HG03135 (cell line): Measurements from ENCODE around the gene CNNM1.

Experiments used
- ATAC-seq: cut with Tn5 transposase; IDR thresholded peaks from one replicate; pipeline ENCODE4 v1.9.1; 2021; ENCODE audit warnings: mild to moderate bottlenecking, moderate library complexity; ENCODE audit not compliant: unreplicated experiment

CNNM1 gene

DNA sequence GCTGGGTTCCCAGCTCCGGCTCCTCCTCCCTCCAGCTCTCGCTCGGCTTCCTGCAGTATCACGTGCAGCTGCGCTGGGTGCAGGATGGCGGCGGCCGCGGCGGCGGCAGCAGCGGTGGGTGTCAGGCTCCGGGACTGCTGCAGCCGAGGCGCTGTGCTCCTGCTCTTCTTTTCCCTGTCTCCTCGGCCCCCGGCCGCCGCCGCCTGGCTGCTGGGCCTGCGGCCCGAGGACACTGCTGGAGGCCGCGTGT lies at the start of gene CNNM1:
Gene CNNM1, plus strand, starts transcription at position 53 of the 250 bp plus-strand sequence. Its CDS starts 32 bp downstream, at position 85.
- ATAC-seq = peak; percentile 70

DNA sequence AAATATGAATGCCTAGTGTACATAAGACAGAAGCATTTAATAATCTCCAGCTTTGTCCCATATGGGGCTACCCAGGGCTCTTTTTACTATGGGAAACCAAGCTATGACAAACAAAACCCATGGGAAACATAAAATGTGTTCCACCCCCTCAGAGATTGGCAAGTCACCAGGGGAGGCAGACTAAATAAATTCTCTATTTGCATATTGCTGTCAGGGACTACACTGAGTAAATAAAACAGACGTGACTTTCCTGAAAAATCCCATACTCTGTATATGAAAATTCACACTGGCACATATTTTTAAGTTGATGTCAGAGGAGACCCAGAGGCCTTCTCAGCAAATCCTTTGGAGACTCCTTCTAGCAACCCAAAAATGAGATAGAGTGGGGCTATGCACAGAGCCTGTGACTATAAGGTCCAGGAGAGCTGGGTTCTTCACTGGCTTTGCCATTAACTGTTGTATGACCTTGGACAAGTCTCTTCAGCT lies 49.5 kb upstream of the CNNM1 start:
- ATAC-seq = no peak

DNA sequence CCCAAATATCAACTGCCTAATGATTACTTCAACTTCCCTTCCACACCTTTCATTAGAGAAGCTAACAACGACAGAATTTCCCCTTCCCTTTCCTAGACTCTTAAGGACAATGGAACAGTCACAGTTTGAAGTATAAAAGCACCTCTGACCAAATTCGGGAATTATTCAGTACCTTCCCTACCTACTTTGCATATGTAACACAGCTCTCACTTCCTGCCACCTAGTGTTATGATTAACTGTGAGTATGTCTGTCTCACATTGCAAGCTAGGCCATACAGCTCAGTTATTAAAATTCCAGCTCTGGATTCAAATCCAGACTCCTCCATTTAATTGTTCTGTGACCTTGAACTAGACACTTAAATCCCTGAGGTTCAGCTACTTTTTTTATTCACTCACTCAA lies 48.7 kb upstream of the CNNM1 start:
- ATAC-seq = no peak

DNA sequence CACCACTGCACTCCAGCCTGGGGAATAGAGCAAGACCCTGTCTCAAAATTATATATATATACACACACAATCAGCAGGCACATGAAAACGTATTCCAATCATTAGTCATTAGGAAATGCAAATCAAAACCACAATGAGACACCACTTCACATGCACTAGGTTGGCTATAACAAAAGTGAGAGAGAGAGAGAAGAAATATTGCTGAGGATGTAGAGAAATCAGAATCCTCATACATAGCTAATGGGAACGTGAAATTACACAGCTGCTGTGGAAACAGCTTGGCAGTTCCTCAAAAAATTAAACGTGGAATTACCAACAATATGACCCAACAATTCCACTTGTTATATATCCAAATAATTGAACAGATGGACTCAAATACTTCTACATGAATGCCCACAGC lies 43.3 kb upstream of the CNNM1 start:
- ATAC-seq = no peak

DNA sequence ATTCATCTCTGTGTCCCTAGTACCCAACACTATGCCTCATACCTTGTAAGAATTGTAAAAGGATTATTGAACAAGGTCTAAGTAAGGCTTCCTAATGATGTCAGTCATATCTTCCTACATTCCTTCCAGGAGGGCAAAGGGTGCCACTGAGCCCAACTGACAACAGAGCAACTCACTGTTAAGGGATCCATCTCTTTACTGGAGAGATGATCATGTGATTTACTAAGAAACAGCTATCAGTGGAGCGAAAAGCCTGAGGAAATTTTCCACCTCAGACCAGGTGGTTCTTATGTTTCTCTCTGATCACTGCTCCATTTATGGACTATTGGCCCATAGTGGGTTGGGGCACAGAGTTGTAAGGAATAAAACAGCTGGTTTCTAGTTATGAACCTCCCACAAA lies 38.9 kb upstream of the CNNM1 start:
- no peak for ATAC-seq

DNA sequence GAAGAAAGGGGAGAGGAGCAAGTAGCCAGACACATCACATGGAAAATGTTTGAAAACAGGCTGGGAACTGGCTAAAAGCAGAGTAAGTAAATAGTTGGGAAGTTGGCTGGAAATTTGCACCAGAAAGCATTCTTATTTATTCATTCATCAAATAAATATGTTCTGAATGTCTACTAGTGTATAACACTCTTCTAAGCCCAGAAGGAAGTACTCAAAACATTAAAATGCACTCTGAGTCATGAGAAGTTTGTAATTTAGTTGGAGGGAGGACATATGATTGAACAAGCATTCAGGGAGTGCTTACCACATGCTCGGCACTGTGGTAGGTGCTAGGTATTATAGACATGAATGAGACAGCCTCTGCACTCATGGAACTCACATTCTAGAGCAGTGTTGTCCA lies 37.0 kb upstream of the CNNM1 start:
- no peak for ATAC-seq

DNA sequence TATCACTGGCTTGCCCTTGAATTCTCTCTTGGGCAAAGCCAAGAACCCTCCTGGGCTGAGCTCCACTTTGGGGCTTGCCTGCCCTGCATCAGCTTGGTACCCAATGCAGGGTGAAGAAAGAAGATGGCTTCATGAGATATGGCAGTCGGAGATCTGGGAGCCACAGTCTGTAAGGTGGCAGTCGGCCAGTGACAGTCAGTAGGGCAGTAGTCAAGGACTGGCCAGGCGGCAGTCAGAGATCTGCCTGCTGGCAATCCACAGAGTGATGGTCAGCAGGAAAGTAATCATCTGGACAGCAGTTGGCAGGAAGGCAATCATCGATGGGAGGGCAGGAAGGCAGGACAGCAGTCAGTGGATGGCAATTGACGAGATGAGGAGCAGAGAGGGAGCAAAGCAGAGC lies 32.6 kb upstream of the CNNM1 start:
- no peak for ATAC-seq

DNA sequence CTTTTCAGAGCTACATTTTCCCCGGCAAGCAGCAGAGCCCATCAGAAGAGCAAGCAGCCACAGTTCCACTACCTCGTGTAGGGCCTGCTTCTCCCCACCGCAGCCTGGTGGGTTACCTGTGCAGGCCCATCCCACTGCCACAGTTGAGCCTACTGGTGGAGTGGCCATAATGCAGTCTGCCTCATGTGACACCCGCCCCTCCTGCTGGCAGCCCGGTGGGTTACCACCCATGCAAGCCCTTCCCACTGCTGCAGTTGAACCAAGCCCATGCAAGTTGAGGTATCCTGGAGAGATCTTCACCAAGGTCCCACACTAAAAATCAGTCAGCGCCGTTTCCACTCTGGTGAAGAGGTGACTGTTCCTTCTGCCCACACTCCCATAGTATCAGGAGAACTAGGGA lies 32.1 kb upstream of the CNNM1 start:
- no peak for ATAC-seq

DNA sequence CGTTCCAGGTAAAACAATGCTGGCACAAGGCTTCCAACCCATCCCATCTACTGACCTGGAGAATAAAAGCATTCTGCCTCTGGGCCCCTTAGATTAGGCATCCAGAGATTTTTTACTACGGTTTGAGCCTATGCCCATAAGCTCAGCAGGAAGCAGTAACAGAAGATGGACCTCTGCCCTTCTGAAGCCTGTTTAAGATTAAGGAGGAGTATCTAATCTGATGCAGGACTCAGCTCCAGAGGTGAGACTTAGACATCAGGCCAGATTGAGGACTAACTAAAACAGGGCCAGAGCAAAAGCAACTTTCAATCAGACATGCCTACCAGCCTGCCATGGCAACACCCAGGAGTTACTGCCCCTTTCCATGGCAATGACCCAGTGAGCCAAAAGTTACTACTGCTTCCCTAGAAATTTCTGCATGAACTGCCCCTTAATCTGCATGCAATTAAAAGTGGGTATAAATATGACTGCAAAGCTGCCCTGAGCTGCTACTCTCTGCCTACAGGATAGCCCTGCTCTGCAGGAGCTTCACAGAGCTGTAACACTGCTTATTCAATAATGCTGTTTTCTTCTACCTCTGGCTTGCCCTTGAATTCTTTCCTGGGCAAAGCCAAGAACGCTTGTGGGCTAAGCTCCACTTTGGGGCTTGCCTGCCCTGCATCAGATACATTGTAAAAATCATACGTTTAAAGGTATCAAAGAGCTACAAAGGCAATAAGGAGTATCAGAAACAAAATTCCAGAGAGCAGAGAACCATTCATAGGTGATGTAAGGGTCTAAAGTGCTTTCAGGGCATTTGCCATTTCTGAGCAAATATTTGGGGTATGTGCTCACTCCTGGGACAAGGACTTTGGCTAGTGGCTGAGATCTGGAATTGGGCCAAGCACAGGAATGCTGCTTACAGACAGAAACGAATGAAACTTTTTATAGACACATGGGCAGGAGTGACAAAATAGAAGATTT lies 25.0 kb upstream of the CNNM1 start:
- ATAC-seq = no peak

DNA sequence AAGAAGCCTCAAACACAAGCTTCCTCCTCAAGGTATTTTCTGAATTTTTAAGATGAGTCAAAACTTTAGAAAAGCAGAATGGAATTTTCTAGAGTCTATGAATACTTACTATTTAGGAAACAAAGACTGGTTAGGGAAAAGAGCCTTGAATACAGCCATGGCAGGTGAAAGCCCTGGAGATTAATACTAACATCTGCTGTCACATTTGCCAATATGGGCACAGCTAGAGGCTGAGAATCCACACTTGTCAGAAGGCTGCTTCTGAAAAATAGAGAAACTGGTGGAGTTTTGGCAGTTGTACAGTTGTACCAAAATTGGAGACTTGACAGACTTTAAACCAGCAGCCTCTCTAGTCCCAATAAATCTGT lies 24.3 kb upstream of the CNNM1 start:
- no peak for ATAC-seq

DNA sequence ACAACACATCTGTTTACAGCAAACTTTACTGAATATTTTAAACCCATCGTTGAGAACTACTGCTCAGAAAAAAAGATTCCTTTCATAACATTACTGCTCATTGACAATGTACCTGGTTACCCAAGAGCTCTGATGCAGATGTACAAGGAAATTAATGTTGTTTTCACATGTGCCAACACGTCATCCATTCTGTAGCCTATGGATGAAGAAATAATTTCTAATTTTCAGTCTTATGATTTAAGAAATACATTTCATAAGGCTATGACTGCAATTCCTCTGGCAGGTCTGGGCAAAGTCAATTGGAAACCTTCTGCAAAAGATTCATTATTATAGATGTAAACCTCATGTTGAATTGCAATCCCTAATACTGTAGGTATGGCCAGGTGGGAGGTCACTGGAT lies 16.7 kb upstream of the CNNM1 start:
- ATAC-seq = no peak

DNA sequence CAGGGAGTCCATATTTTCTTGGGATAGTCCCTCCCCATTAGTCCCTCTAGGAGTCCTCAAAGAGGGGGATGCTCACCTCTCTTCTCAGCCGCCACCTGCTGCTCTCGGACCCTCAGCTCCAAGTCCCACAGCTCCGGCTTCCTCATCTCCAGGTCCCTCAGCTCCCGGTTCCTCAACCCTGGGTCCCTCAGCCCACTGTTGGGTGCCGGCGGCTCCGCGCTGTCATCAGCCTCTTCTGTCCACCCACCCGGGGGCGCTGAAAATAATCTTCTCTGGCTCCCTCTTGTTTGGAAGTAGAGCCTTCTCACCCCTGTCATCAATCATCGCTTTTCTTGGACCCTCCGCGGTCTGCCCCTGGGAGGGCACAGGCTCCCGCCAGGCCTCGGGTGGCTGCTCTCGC lies 13.3 kb upstream of the CNNM1 start:
- ATAC-seq = no peak

DNA sequence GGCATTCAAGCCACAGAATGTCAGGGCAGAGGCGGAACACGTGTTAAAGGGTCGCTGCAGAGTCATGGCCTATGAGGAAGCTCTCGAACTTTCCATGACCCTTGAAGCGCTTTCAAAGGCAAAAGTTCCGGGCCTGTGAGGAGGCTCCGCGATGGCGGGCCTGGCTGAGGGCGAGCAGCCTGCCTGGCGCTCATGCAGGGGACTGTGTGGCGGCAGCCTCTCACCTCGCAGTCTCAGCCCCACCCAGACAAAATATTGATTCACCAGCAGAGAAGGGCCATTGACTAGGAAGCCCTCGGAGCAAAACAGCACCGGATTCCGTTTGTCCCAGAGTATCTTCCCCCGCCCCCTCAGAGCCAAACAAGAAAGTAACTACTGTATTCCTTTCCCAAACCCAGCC lies 12.8 kb upstream of the CNNM1 start:
- ATAC-seq = no peak

DNA sequence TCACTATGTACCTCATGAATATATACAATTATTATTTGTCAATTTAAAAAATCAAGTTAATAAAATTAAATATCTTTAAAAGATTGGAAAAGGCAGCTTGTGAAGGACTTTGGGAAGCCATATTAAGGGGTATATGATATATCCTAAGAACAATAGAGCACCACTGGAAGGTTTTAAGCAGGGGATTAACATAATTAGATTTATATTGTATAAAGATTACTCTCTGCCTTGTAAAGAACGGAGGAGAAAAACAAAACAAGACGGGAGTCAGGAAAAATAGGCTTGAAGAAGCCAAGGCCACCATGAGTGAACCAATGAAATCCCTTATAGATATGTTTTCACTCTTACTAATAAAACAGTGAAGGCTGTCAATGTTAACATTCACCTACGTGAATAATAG lies 11.1 kb upstream of the CNNM1 start:
- ATAC-seq = no peak

DNA sequence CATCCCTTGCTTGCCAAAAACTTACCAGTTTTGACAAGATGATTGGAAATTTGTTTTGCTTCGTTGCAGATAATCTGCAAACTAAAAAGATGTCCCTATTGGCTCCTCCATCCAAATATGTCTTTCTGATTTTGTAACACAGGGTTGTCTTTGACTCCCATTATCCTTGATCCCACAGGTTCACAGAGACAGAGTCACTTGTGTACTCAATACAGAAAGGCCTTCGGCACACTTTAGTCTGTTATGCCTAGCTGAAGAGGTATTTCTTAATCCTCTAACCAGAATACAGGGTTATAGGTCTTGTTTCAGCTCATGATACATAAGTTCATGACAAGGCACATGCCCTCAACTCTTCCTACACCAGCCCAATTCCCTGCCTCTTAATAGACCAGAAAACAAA lies 10.7 kb upstream of the CNNM1 start:
- no peak for ATAC-seq

DNA sequence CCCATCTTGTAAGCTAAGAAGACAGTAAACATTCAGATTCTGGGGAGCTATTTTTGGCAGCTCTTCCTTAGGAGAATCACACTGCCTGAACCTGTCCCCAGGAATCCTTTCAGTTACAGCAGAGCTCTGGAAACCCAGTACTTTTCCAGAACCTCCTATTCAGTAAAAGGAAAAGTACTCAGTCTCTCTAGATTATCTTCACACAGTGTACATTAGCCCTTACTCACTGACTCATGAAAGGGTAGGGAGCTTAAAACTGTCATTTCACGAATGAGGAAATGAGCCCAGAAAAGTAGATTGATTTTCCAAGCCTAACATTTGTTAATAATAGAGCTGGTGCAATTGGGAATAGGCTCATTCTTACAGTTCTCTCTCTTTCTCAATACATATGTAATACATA lies 3.9 kb upstream of the CNNM1 start:
- no peak for ATAC-seq

DNA sequence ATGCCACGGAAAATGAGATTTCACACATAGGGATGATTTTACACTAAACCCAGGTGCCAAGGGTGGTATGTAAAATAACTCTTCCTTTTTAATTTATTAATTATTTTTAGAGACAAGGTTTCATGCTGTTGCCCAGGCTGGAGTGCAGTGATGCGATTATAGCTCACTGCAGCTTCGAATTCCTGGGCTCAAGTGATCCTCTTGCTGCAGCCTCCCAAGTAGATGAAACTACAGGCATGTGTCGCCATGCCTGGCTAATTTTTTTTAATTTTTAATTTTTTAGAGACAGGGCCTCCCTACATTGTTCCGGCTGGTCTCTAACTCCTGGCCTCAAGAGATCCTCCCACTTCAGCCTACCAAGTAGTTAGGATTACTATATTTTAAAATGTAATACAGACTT lies 2.3 kb upstream of the CNNM1 start:
- no peak for ATAC-seq

DNA sequence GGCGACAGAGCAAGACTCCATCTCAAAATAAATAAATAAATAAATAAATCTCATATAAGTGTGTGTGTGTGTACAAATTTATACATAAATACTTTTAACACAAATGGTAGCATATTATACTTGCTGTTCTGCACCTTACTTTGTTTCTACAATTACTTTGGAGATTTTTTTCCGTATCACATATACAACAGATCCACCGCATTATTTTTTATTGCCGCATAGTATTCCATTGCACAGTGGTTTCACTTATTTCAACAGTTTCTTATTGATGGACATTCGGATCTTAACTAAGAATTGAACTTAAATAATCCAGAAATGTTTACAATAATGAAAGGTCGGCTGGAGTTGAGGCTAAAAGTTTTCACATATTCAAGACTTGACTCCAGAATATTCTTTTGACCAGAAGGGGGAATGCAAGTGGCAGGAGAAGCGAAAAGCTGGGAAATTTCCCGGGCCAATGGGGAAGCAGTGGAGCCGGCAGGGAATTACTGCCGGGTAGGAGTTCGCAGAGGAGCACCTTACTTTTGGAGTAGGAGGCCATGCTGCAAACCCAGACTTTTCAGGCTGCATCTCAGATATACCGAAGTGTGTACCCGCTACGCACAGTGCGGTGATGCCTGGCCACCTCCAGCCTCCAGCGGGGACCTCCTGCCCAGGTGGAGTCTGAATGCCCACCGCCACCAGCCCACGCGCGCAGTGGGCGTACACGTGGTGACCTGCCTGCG lies 415 bp upstream of the CNNM1 start:
- ATAC-seq = no peak

DNA sequence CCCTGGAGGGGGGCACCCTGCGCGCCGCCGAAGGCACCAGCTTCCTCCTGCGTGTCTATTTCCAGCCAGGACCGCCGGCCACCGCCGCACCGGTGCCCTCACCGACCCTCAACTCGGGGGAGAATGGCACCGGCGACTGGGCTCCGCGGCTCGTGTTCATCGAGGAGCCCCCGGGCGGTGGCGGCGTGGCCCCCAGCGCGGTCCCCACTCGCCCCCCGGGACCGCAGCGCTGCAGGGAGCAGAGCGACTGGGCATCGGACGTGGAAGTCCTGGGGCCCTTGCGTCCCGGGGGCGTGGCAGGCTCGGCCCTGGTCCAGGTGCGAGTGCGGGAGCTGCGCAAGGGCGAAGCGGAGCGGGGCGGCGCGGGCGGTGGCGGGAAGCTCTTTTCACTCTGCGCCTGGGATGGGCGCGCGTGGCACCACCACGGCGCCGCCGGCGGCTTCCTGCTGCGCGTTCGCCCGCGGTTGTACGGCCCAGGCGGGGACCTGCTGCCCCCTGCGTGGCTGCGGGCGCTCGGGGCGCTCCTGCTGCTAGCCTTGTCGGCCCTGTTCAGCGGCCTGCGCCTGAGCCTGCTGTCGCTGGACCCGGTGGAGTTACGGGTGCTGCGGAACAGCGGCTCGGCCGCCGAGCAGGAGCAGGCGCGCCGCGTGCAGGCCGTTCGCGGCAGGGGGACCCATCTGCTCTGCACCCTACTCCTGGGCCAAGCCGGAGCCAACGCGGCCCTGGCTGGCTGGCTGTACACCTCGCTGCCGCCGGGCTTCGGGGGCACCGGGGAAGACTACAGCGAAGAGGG lies 594 bp downstream of the CNNM1 start:
- peak; percentile 47 for ATAC-seq

DNA sequence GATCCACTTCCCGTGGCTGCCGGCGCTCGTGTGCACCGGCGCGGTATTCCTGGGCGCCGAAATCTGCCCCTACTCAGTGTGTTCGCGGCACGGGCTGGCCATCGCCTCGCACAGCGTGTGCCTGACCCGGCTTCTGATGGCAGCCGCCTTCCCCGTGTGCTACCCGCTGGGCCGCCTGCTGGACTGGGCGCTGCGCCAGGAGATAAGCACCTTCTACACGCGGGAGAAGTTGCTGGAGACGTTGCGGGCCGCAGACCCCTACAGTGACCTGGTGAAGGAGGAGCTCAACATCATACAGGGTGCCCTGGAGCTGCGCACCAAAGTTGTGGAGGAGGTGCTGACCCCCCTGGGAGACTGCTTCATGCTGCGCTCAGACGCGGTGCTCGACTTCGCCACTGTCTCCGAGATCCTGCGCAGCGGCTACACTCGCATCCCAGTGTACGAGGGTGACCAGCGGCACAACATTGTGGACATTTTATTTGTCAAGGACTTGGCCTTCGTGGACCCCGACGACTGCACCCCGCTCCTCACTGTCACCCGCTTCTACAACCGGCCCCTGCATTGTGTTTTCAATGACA lies 1.3 kb downstream of the CNNM1 start:
- no peak for ATAC-seq

DNA sequence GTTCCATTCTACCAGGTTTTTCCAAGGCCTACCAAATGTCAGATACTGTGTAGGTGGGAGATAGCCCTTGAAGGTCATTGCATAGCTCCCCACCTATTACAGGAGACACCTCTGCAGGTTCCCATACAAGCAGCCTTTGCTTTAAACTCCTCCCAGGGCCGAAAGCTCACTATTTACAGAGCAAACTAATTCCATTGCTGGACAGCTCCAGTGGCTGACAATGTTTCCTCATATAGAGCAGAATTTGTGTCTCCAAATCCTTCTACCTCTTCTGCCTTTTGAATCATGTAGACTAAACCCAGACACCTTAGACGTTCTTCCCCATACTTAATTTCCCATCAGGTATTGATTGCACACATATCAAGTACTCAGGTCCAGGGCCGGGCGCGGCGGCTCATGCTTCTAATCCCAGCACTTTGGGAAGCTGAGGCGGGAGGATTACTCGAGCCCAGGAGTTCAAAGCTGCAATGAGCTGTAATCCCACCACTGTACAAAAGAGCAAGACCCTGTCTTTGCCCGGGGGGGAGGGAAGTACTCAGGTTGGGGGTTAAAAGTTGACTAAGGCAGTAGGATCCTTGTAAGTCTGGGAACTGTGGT lies 2.1 kb downstream of the CNNM1 start:
- no peak for ATAC-seq
